HCT116 (cell line): Measurements from ENCODE around the gene ARL5C.

Experiments used
- CTCF ChIP-seq, 3 experiments: fragments of 200-600 bp in 1 of 3; sonication (generic) in 1 of 3; IDR thresholded peaks in 2 of 3; conservative IDR thresholded peaks in 1 of 3; 2 replicates each; pipeline ENCODE4 v1.5.1; 2012 to 2017; ENCODE audit warnings: low read depth in 2 of 3, low read length in 2 of 3, antibody characterized with exemption in 1 of 3, borderline replicate concordance in 1 of 3, control low read depth in 1 of 3, mild to moderate bottlenecking in 1 of 3, mixed read lengths in 1 of 3, mixed run types in 1 of 3, moderate library complexity in 1 of 3; ENCODE audit not compliant: insufficient read depth in 1 of 3
- EGR1 ChIP-seq: IDR thresholded peaks from 2 replicates; pipeline ENCODE4 v1.6.1; 2012; ENCODE audit warnings: low read depth
- EZH2 ChIP-seq: fragments of 200-600 bp; sonication (generic); IDR thresholded peaks from 2 replicates; pipeline ENCODE4 v1.6.1; 2017; ENCODE audit warnings: antibody characterized with exemption, mixed run types
- POLR2A ChIP-seq: IDR thresholded peaks from 2 replicates; pipeline ENCODE4 v1.7.0; 2011; ENCODE audit warnings: borderline replicate concordance; ENCODE audit not compliant: insufficient read depth, insufficient read length; ENCODE audit errors: extremely low read depth
- POLR2AphosphoS5 ChIP-seq: IDR thresholded peaks from 2 replicates; pipeline ENCODE4 v1.6.1; 2011; ENCODE audit warnings: mild to moderate bottlenecking, low read depth, low read length, moderate library complexity
- RAD21 ChIP-seq: IDR thresholded peaks from 2 replicates; pipeline ENCODE4 v1.6.1; 2012; ENCODE audit warnings: low read depth, mild to moderate bottlenecking
- SRF ChIP-seq: IDR thresholded peaks from 2 replicates; pipeline ENCODE4 v1.6.1; 2012; ENCODE audit warnings: low read depth
- YY1 ChIP-seq: IDR thresholded peaks from 2 replicates; pipeline ENCODE4 v1.6.1; 2011; ENCODE audit warnings: low read length, low read depth, moderate library complexity, mild to moderate bottlenecking; ENCODE audit not compliant: insufficient replicate concordance; ENCODE audit errors: extremely low read depth

DNA sequence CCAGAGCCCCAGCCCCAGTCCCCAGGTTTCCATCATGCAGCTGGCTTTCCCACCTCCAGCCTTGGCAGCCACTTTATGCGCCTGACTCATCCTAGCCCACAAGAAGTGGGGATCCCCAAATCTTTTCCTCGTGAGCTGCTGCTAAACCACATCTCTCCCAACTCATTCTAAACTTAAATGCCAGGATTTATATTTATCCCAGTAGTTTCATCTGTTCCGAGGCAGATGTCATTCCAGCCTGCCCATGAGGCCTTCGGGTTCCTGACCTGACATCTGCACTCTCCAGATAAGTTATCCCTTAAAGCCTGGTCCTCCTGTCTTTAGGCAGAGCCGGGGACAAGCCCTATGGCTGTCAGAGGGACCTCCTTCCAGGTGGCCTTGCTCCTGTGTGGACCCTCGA is 31.1 kb downstream of the ARL5C start:
- no peak for TF ChIP-seq CTCF (IDR thresholded peaks at IDR 0.05 in 2 of 3, conservative IDR thresholded peaks at IDR 0.05 in 1 of 3; ENCODE audit: borderline replicate concordance in 1 of 3, insufficient read depth in 1 of 3, low read depth in 2 of 3, low read length in 2 of 3)
- TF ChIP-seq EZH2, result no peak
- no peak for TF ChIP-seq EGR1
- TF ChIP-seq SRF, result no peak
- no peak for TF ChIP-seq POLR2A
- no peak for TF ChIP-seq POLR2AphosphoS5
- TF ChIP-seq RAD21, result no peak
- TF ChIP-seq YY1, result no peak
